Measurements from ENCODE around the gene PCDH8.

Gene PCDH8

DNA sequence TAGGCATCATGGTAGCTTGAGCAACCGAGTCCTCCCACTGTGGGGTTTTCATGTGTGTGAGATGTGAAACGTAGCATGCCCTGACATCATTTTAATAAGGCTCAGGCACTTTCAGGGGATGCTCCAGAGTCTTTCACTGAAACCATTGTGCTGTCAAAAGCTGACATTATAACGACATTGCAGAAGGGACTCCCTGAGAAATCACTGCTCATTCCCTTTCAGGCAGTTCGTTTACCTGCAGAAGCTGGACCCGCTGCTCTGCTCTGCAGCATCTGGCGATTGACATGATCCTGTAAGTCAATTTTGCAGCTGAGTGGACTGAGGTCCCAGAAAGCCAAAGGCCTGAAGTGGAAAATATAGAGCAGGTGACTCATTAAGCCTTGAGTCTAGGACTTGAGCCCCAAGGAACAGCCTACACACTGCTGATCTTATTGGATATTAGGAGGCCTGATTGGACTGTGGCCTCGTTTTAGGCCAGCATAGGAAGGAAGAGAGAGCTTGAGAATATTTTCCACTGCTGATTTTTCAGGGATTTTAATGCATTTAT is 54.9 kb downstream of the PCDH8 start:
- Histone ChIP-seq H3K4me3 (replicated peaks; ENCODE audit: low read depth, low read length) (no peak overlapping the region), H3K36me3 (ENCODE audit: control insufficient read depth, insufficient read depth, low read length) (no peaks in the 10 kb centered on the region), H3K27me3 (replicated peaks; ENCODE audit: control insufficient read depth, insufficient read depth, low read length) (no peaks in the 10 kb centered on the region)
- DNase-seq (ENCODE audit: extremely low read depth, insufficient read length), result no peak
- TF ChIP-seq, protein P1, sequence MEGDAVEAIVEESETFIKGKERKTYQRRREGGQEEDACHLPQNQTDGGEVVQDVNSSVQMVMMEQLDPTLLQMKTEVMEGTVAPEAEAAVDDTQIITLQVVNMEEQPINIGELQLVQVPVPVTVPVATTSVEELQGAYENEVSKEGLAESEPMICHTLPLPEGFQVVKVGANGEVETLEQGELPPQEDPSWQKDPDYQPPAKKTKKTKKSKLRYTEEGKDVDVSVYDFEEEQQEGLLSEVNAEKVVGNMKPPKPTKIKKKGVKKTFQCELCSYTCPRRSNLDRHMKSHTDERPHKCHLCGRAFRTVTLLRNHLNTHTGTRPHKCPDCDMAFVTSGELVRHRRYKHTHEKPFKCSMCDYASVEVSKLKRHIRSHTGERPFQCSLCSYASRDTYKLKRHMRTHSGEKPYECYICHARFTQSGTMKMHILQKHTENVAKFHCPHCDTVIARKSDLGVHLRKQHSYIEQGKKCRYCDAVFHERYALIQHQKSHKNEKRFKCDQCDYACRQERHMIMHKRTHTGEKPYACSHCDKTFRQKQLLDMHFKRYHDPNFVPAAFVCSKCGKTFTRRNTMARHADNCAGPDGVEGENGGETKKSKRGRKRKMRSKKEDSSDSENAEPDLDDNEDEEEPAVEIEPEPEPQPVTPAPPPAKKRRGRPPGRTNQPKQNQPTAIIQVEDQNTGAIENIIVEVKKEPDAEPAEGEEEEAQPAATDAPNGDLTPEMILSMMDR (IDR thresholded peaks at IDR 0.05; ENCODE audit: insufficient read depth, low read length, poor library complexity, severe bottlenecking), result no peak
